ENCODE data around the gene EFNA3.

GRCh38 chr1:155030899-155031298 lies 47.7 kb upstream of the EFNA3 start:
- TF ChIP-seq CTCF (IDR thresholded peaks at IDR 0.05): no peak
- TF ChIP-seq POLR2AphosphoS5 (IDR thresholded peaks at IDR 0.05): no peak
